Measurements from ENCODE around the gene CRIM1. TPM values are rescaled to one million over a fixed set of nuclear protein-coding genes. Genes with fewer than 3 reads are reported as not detected.
A peak's percentile ranks its signal among the peaks of the same experiment; 100 is the strongest.

CRIM1 gene
- total and polyA plus RNA-seq, 2 experiments from 2014 or later = 76.4 to 485 TPM

DNA sequence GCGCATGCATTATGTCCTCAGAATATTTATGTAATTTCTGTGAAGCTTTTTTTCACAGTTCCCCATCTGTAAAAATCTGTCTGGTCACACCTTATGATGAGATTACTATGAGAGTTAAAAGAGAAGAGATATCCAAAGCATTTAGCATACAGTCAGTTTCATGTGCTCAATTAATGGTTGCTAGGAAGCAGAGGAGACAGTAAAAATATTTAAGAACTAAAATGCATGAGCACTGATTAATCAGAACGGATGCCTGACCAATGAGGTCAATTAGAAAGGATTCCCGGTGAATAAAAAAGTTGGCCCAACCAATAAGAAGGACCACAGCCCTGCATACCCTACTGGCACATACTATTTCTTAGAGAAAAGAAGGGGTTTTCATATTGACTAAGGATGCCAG, 12.0 kb upstream of the CRIM1 start:
- Histone ChIP-seq H3K4me1 (ENCODE audit: insufficient read depth) (peaks cover 26% of the 10 kb centered on the region), H3K27ac (no peak overlapping the region), H3K79me2 (ENCODE audit: insufficient read depth) (no peaks in the 10 kb centered on the region), H3K9ac (no peak overlapping the region), H3K27me3 (replicated peaks; ENCODE audit: insufficient read depth) (no peaks in the 10 kb centered on the region), H3K4me2 (ENCODE audit: unreplicated experiment) (no peak overlapping the region), H4K20me1 (ENCODE audit: insufficient read depth) (no peaks in the 10 kb centered on the region), H3K36me3 (ENCODE audit: low read depth) (no peaks in the 10 kb centered on the region), H3K4me3 (no peak overlapping the region), H3F3A (ENCODE audit: insufficient read depth) (peaks cover 19% of the 10 kb centered on the region), H3K9me2 (ENCODE audit: insufficient read depth) (no peaks in the 10 kb centered on the region), H3K9me3 (ENCODE audit: low read depth) (no peaks in the 10 kb centered on the region), H2AFZ (no peak overlapping the region)
- WGBS, 2 experiments (ENCODE audit: low coverage in 1 of 2, low lambda C conversion rate in 2 of 2, missing lambda C conversion rate in 2 of 2) = 68 to 76% methylated on average over 3 of the region's 3 CpGs
- peak; percentile 52 for DNase-seq
- TF ChIP-seq EZH2phosphoT487 (IDR thresholded peaks at IDR 0.05; ENCODE audit: insufficient read depth, low read depth) (no peak), EZH2 (IDR thresholded peaks at IDR 0.05; ENCODE audit: insufficient read depth, poor library complexity, severe bottlenecking) (no peak)
- in situ Hi-C loops (cut with MboI) = no loop called here

DNA sequence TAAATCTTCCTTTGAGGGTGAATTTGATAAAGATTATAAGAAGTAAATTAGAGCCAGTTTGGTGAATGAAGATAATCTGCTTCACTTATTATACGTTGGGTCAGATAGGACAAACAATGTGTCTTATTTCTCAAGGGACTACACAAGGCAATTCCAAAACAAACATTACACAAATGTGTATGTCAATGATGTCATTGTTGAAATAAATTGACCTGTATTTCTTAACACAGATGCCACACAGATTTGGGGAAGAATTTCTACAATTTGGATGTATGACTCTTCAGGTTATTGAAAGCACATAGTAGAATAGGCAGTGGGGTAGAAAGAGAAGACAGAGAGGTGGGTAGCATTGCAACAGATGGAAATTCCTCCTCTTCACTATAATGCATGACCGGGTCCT, 6.9 kb upstream of the CRIM1 start:
- H3K9me2 ChIP-seq (ENCODE audit: insufficient read depth) = no peaks in the 10 kb centered on the region
- no peaks in the 10 kb centered on the region for H4K20me1 ChIP-seq (ENCODE audit: insufficient read depth)
- no peak overlapping the region for H3K4me3 ChIP-seq
- H3K4me1 ChIP-seq (ENCODE audit: insufficient read depth) = peaks cover 26% of the 10 kb centered on the region
- no peak overlapping the region for H3K4me2 ChIP-seq (ENCODE audit: unreplicated experiment)
- TF ChIP-seq EZH2phosphoT487 (IDR thresholded peaks at IDR 0.05; ENCODE audit: insufficient read depth, low read depth) (no peak), EZH2 (IDR thresholded peaks at IDR 0.05; ENCODE audit: insufficient read depth, poor library complexity, severe bottlenecking) (no peak)
- WGBS, 2 experiments (ENCODE audit: low coverage in 1 of 2, low lambda C conversion rate in 2 of 2, missing lambda C conversion rate in 2 of 2) = 91 to 94% methylated on average over 2 of the region's 2 CpGs
- peaks cover 31% of the 10 kb centered on the region for H3F3A ChIP-seq (ENCODE audit: insufficient read depth)
- no peaks in the 10 kb centered on the region for H3K27me3 ChIP-seq (replicated peaks; ENCODE audit: insufficient read depth)
- no peak overlapping the region for H3K9ac ChIP-seq
- peaks cover 18% of the 10 kb centered on the region for H3K79me2 ChIP-seq (ENCODE audit: insufficient read depth)
- no peaks in the 10 kb centered on the region for H3K36me3 ChIP-seq (ENCODE audit: low read depth)
- no peak for DNase-seq
- in situ Hi-C loops (cut with MboI) = no loop called here
- no peak overlapping the region for H2AFZ ChIP-seq
- no peaks in the 10 kb centered on the region for H3K9me3 ChIP-seq (ENCODE audit: low read depth)
- no peak overlapping the region for H3K27ac ChIP-seq

DNA sequence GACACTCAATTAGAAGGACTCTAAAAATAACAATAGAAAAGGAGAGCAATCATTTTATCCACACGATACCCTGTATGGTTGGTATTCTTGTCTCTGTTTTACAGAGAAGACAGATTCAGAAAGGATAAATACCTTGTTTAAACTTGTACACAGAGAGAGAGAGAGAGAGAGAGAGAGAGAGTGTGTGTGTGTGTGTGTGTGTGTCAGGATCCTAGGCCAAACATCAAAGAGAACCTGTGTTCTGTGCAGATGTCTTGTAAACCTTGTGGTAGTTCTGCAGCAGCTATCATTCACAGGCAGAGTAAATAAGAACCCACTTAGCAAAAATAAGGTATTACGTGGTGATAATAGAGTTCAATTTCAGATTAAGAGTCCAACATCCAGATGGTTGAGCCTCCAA, 4.3 kb upstream of the CRIM1 start:
- in situ Hi-C loops (cut with MboI) = loop anchor here (10.0 kb wide), 1 partner anchor 314 kb away; no protein-coding TSS in a partner anchor
- no peaks in the 10 kb centered on the region for H3K9me2 ChIP-seq (ENCODE audit: insufficient read depth)
- H2AFZ ChIP-seq = 0 out of 2 replicates have a peak overlapping the region, but pooled peaks have one; percentile 24
- peaks cover 34% of the 10 kb centered on the region for H3K4me1 ChIP-seq (ENCODE audit: insufficient read depth)
- TF ChIP-seq EZH2phosphoT487 (IDR thresholded peaks at IDR 0.05; ENCODE audit: insufficient read depth, low read depth) (no peak), EZH2 (IDR thresholded peaks at IDR 0.05; ENCODE audit: insufficient read depth, poor library complexity, severe bottlenecking) (no peak)
- 95 to 97% methylated on average over 2 of the region's 2 CpGs for WGBS, 2 experiments (ENCODE audit: low coverage in 1 of 2, low lambda C conversion rate in 2 of 2, missing lambda C conversion rate in 2 of 2)
- peaks cover 37% of the 10 kb centered on the region for H3K79me2 ChIP-seq (ENCODE audit: insufficient read depth)
- no peaks in the 10 kb centered on the region for H3K9me3 ChIP-seq (ENCODE audit: low read depth)
- no peaks in the 10 kb centered on the region for H3K36me3 ChIP-seq (ENCODE audit: low read depth)
- H3K9ac ChIP-seq = no peak overlapping the region
- no peak overlapping the region for H3K4me2 ChIP-seq (ENCODE audit: unreplicated experiment)
- no peak for DNase-seq
- no peaks in the 10 kb centered on the region for H3K27me3 ChIP-seq (replicated peaks; ENCODE audit: insufficient read depth)
- H3K27ac ChIP-seq = peak overlapping the region; percentile 22; the same call in 1 of the 2 replicates
- peaks cover 40% of the 10 kb centered on the region for H3F3A ChIP-seq (ENCODE audit: insufficient read depth)
- no peak overlapping the region for H3K4me3 ChIP-seq
- no peaks in the 10 kb centered on the region for H4K20me1 ChIP-seq (ENCODE audit: insufficient read depth)

DNA sequence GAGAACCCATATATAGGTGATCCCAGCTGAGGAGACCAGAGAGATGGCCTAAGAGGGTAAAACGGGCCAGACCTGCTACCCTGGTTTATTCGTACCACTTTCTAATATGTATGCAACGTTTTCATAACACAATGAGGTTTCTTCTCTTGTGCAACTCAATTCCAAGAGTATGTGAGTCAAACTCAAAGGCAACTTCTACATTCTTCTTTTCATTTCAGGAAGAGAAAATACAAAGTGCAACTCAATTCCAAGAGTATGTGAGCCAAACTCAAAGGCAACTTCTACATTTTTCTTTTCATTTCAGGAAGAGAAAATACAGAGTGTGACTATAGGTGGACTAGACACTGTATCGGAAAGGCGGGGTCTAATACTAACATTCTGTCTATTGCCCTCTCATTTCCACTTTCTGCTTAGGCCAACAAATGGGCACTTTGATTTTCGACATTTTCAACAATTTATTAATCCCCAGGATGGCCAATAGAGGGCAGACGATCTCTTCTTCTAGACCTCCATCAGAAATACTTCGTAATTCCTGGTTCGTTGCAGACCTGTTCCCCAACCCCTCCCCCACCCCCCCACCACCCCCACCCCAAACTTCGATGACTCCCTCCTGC, 3.7 kb upstream of the CRIM1 start:
- Histone ChIP-seq H3K27ac (peak overlapping the region; percentile 22; the same call in 1 of the 2 replicates), H3K9me3 (ENCODE audit: low read depth) (no peaks in the 10 kb centered on the region), H3K36me3 (ENCODE audit: low read depth) (0 out of 2 replicates have a peak, but pooled peaks cover 1% of the 10 kb centered on the region), H3K4me3 (no peak overlapping the region), H4K20me1 (ENCODE audit: insufficient read depth) (no peaks in the 10 kb centered on the region), H3F3A (ENCODE audit: insufficient read depth) (peaks cover 40% of the 10 kb centered on the region), H3K27me3 (replicated peaks; ENCODE audit: insufficient read depth) (no peaks in the 10 kb centered on the region), H3K4me1 (ENCODE audit: insufficient read depth) (peaks cover 34% of the 10 kb centered on the region), H3K9ac (no peak overlapping the region), H3K9me2 (ENCODE audit: insufficient read depth) (no peaks in the 10 kb centered on the region), H3K79me2 (ENCODE audit: insufficient read depth) (peaks cover 43% of the 10 kb centered on the region), H3K4me2 (ENCODE audit: unreplicated experiment) (no peak overlapping the region), H2AFZ (peak overlapping the region; percentile 24; the same call in 1 of the 2 replicates)
- 21 to 26% methylated on average over 9 to 10 of the region's 10 CpGs for WGBS, 2 experiments (ENCODE audit: low coverage in 1 of 2, low lambda C conversion rate in 2 of 2, missing lambda C conversion rate in 2 of 2)
- TF ChIP-seq EZH2 (IDR thresholded peaks at IDR 0.05; ENCODE audit: insufficient read depth, poor library complexity, severe bottlenecking) = no peak
- in situ Hi-C loops (cut with MboI) = loop anchor here (10.0 kb wide), 1 partner anchor 313 kb away; no protein-coding TSS in a partner anchor
- DNase-seq = peak; percentile 75

Data from GM23248 (cell line).